IPS-11a (cell line): ENCODE measurements around the gene TSPAN31.

ENCODE experiments used
- H3K4me3 ChIP-seq: one replicate; pipeline ENCODE4 v1.5.1; 2013; ENCODE audit warnings: low read depth, low read length, control low read depth

The TSPAN31 gene

GRCh38 chr12:57751788-57752667 is 7.2 kb downstream of the TSPAN31 start, which contains the start of gene CDK4:
Gene CDK4, minus strand, starts transcription at chr12:57752310. Its CDS starts 593 bp downstream, at chr12:57751717.
- H3K4me3 ChIP-seq: peak within 1 kb of the TSS; percentile 93

GRCh38 chr12:57752668-57753000 is 7.8 kb downstream of the TSPAN31 start:
- H3K4me3 ChIP-seq: peak overlapping the region; percentile 13

GRCh38 chr12:57753756-57754337 is 9.0 kb downstream of the TSPAN31 start:
- no peak overlapping the region for H3K4me3 ChIP-seq

GRCh38 chr12:57754411-57755193 is 9.8 kb downstream of the TSPAN31 start, which contains the start of gene MARCHF9:
Gene MARCHF9, plus strand, starts transcription at chr12:57755103. Its CDS starts 426 bp downstream, at chr12:57755529.
- peak within 1 kb of the TSS; percentile 83 for H3K4me3 ChIP-seq

- peak overlapping the region; percentile 47 for H3K4me3 ChIP-seq
Observed at GRCh38 chr12:57755194-57755453, 10.3 kb downstream of the TSPAN31 start.

- peak overlapping the region; percentile 36 for H3K4me3 ChIP-seq
Observed at GRCh38 chr12:57755454-57756372, 10.9 kb downstream of the TSPAN31 start.

- no peak overlapping the region for H3K4me3 ChIP-seq
Observed at GRCh38 chr12:57756406-57757341, 11.8 kb downstream of the TSPAN31 start.

- no peak overlapping the region for H3K4me3 ChIP-seq
Observed at GRCh38 chr12:57757771-57758170, 12.9 kb downstream of the TSPAN31 start.

GRCh38 chr12:57758552-57759359 is 13.9 kb downstream of the TSPAN31 start:
- no peak overlapping the region for H3K4me3 ChIP-seq

- no peak overlapping the region for H3K4me3 ChIP-seq
Observed at GRCh38 chr12:57759360-57759980, 14.6 kb downstream of the TSPAN31 start.

- no peak overlapping the region for H3K4me3 ChIP-seq
Observed at GRCh38 chr12:57760347-57760982, 15.6 kb downstream of the TSPAN31 start.

GRCh38 chr12:57761391-57761998 is 16.7 kb downstream of the TSPAN31 start:
- H3K4me3 ChIP-seq: no peak overlapping the region

- H3K4me3 ChIP-seq: no peak overlapping the region
Observed at GRCh38 chr12:57762463-57762862, 17.6 kb downstream of the TSPAN31 start.

GRCh38 chr12:57763881-57764661 is 19.2 kb downstream of the TSPAN31 start:
- H3K4me3 ChIP-seq: no peak overlapping the region

- peak overlapping the region; percentile 42 for H3K4me3 ChIP-seq
Observed at GRCh38 chr12:57764662-57765002, 19.8 kb downstream of the TSPAN31 start.

- peak overlapping the region; percentile 42 for H3K4me3 ChIP-seq
Observed at GRCh38 chr12:57765003-57765697, 20.3 kb downstream of the TSPAN31 start.
